Endothelial cell (in vitro differentiated cells): ENCODE data around the gene RIMBP2. TPM values are rescaled to one million over a fixed set of nuclear protein-coding genes. Genes with fewer than 3 reads are reported as not detected.

ENCODE experiments used
- DNase-seq: peaks from one replicate; pipeline ENCODE4 v3.0.0; 2021; ENCODE audit warnings: low spot score
- H3K27ac Mint-ChIP-seq: one replicate; pipeline ENCODE4 v1.8.0; 2021; ENCODE audit warnings: mixed read lengths, inconsistent platforms; ENCODE audit not compliant: unreplicated experiment
- H3K27me3 Mint-ChIP-seq: one replicate; pipeline ENCODE4 v1.8.0; 2021; ENCODE audit warnings: mild to moderate bottlenecking, moderate library complexity, mixed read lengths, inconsistent platforms; ENCODE audit not compliant: unreplicated experiment
- H3K36me3 Mint-ChIP-seq: one replicate; pipeline ENCODE4 v1.8.0; 2021; ENCODE audit warnings: mild to moderate bottlenecking, low read depth, mixed read lengths, inconsistent platforms; ENCODE audit not compliant: unreplicated experiment
- H3K4me1 Mint-ChIP-seq: one replicate; pipeline ENCODE4 v1.8.0; 2021; ENCODE audit warnings: mild to moderate bottlenecking, mixed read lengths, inconsistent platforms; ENCODE audit not compliant: unreplicated experiment
- H3K4me3 Mint-ChIP-seq: one replicate; pipeline ENCODE4 v1.8.0; 2021; ENCODE audit warnings: mild to moderate bottlenecking, mixed read lengths, inconsistent platforms; ENCODE audit not compliant: unreplicated experiment
- H3K9me3 Mint-ChIP-seq: one replicate; pipeline ENCODE4 v1.8.0; 2021; ENCODE audit warnings: mixed read lengths, inconsistent platforms; ENCODE audit not compliant: unreplicated experiment
- CTCF ChIP-seq: fragments of 200-600 bp; sonication (generic); IDR thresholded peaks from one replicate; pipeline ENCODE4 v1.5.0; 2021; ENCODE audit warnings: antibody characterized with exemption; ENCODE audit not compliant: unreplicated experiment
- total RNA-seq: library from RNA; stranded (reverse); fragmentation: NEBNext Ultra II Directional; extraction: Animal tissue kit (Norgen Biotek cat#: 25700); gene quantifications from one replicate; pipeline ENCODE4 v1.2.1, GENCODE V29; 2021; ENCODE audit not compliant: unreplicated experiment

RIMBP2 gene
- total RNA-seq, 1 donor from 2014 or later: 1.4 TPM

DNA sequence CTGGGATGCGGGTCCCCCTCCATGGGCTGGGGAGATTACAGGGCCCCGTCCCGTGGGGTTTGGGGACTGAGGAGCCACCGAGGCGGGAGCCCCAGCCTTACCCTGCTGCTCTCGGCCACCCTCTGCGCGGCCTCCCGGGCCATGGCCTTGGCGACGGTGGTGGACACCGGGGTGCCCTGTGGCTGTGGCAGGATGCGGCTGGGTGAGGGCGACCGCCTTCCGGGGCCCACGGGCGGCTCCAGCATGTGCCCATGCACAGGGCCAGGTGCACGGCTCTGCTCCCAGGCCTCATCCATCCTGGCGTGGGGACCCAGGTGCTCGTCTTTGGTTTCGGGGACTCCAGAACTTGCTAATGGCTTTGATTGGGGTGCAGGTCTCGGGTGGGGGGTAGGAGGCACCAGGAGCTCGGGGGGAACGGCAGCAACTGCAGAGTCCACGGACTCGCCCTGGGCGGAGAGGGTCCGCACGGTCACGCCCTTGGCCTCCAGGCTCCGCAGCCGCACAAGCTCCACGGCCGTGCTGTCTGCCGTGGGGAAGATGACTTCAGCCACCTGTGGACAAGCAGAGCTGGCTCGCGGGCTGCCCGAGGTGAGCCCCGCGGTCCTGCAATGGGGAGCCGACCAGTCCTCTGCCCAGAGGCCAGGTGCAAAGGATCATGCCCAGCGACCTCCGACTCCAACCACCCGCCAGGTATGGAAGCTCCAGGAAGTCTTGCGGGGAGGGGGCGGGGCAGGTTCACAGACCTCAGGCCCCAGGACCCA, 279.2 kb downstream of the RIMBP2 start:
- H3K4me1 Mint-ChIP-seq: no peaks in the 10 kb centered on the region
- H3K27me3 Mint-ChIP-seq: peaks cover 13% of the 10 kb centered on the region
- peaks cover 14% of the 10 kb centered on the region for H3K36me3 Mint-ChIP-seq
- DNase-seq: no peak
- no peak overlapping the region for H3K27ac Mint-ChIP-seq
- peaks cover 12% of the 10 kb centered on the region for H3K9me3 Mint-ChIP-seq
- no peak for TF ChIP-seq CTCF
- no peak overlapping the region for H3K4me3 Mint-ChIP-seq

DNA sequence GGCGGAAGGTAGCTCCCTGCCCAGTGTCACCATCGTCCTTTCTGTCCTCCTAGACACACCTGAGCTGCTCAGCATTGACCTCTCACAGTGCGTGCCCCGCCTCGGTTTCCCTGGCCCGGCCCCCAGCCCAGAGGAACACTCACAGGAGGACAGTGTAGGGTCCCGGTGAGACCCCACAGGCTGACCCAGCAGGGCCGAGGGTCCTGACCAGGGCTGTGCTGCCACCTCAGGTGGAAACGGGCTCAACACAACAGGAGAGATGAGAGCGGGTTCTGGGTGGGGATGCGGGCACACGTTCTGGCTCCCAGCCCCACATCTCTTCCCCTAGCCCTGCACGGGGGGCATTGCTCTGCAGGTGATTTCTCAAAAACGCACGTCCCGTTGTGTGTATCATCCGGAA, 280.3 kb downstream of the RIMBP2 start:
- no peak overlapping the region for H3K4me3 Mint-ChIP-seq
- peaks cover 13% of the 10 kb centered on the region for H3K27me3 Mint-ChIP-seq
- no peak for DNase-seq
- peaks cover 14% of the 10 kb centered on the region for H3K36me3 Mint-ChIP-seq
- TF ChIP-seq CTCF: no peak
- no peak overlapping the region for H3K27ac Mint-ChIP-seq
- peaks cover 11% of the 10 kb centered on the region for H3K9me3 Mint-ChIP-seq
- H3K4me1 Mint-ChIP-seq: no peaks in the 10 kb centered on the region

DNA sequence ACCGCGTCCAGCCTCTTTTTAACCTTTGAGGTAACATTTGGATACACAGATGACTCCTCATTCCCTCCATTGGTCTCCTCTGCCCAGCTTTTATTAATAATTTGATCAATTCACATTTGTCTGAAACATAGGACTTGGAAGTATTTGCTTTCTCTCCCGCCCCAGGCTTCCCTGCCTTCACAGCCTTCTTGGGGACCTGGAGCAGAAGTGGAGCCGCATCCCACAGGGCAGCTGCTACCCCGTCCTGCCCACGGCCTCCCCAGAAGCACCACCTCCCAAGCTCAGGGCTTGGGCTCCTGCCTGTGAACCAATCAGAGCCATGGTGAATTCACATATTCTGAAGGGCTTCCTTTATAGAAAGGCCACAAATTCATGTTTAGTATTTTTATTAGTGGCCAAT, 280.8 kb downstream of the RIMBP2 start:
- Mint-ChIP-seq H3K9me3 (peaks cover 12% of the 10 kb centered on the region), H3K27me3 (peaks cover 13% of the 10 kb centered on the region), H3K4me1 (no peaks in the 10 kb centered on the region), H3K27ac (no peak overlapping the region), H3K36me3 (peaks cover 10% of the 10 kb centered on the region), H3K4me3 (no peak overlapping the region)
- DNase-seq: no peak
- TF ChIP-seq CTCF: no peak

- DNase-seq: no peak
- TF ChIP-seq CTCF: no peak
- Mint-ChIP-seq H3K27ac (no peak overlapping the region), H3K9me3 (peaks cover 14% of the 10 kb centered on the region), H3K4me1 (no peaks in the 10 kb centered on the region), H3K4me3 (no peak overlapping the region), H3K27me3 (peaks cover 11% of the 10 kb centered on the region), H3K36me3 (peaks cover 8% of the 10 kb centered on the region)
Measured at GRCh38 chr12:130434560-130434959, 281.5 kb downstream of the RIMBP2 start.

- Mint-ChIP-seq H3K36me3 (peaks cover 4% of the 10 kb centered on the region), H3K4me1 (no peaks in the 10 kb centered on the region), H3K27me3 (peaks cover 8% of the 10 kb centered on the region), H3K4me3 (no peak overlapping the region), H3K9me3 (peaks cover 9% of the 10 kb centered on the region), H3K27ac (no peak overlapping the region)
- no peak for DNase-seq
- TF ChIP-seq CTCF: no peak
Measured at GRCh38 chr12:130433834-130434233, 282.3 kb downstream of the RIMBP2 start.
